CD4-positive, CD25-positive, alpha-beta regulatory T cell (primary cell): ENCODE results near the gene CAB39. TPM values are rescaled to one million over a fixed set of nuclear protein-coding genes. Genes with fewer than 3 reads are reported as not detected.

Experiments
- ATAC-seq, 2 donors: fragments of 150-1000 bp; cut with Tn5 transposase; one replicate each; pipeline ENCODE4 v1.10.0; 2021; ENCODE audit warnings: low read depth in 2 of 2, moderate number of reproducible peaks in 2 of 2, moderate library complexity in 1 of 2
- DNase-seq, 3 donors: peaks; one replicate each; pipeline versions ENCODE4 v3.0.0 to v3.0.0-alpha.2; 2012 to 2022; ENCODE audit warnings: mixed read lengths in 1 of 3
- H3K27ac ChIP-seq: one replicate; pipeline ENCODE4 v1.7.0; 2013; ENCODE audit warnings: mild to moderate bottlenecking, low read length; ENCODE audit not compliant: insufficient read depth, poor library complexity, severe bottlenecking
- H3K27me3 ChIP-seq: one replicate; pipeline ENCODE4 v1.7.0; 2013; ENCODE audit warnings: low read length; ENCODE audit not compliant: control insufficient read depth, insufficient read depth
- H3K36me3 ChIP-seq: one replicate; pipeline ENCODE4 v1.7.0; 2013; ENCODE audit warnings: mild to moderate bottlenecking, low read length, moderate library complexity; ENCODE audit not compliant: control insufficient read depth, insufficient read depth
- H3K4me1 ChIP-seq: 2 replicates; pipeline ENCODE4 v1.7.0; 2013; ENCODE audit warnings: mild to moderate bottlenecking, low read length; ENCODE audit not compliant: insufficient read depth, control insufficient read depth, poor library complexity, severe bottlenecking
- H3K4me3 ChIP-seq: one replicate; pipeline ENCODE4 v1.7.0; 2013; ENCODE audit warnings: low read depth, mild to moderate bottlenecking, low read length, moderate library complexity
- H3K9me3 ChIP-seq, 2 experiments: 1 replicate in 1 of 2; 2 replicates in 1 of 2; pipeline ENCODE4 v1.7.0; 2013; ENCODE audit warnings: low read length in 2 of 2, mild to moderate bottlenecking in 1 of 2, moderate library complexity in 1 of 2; ENCODE audit not compliant: control insufficient read depth in 2 of 2
- H3K27ac Mint-ChIP-seq, 3 donors: one replicate each; pipeline ENCODE4 v1.8.0; 2020 to 2022; ENCODE audit warnings: mild to moderate bottlenecking in 3 of 3, mixed read lengths in 3 of 3, moderate library complexity in 2 of 3
- H3K27me3 Mint-ChIP-seq: one replicate; pipeline ENCODE4 v1.8.0; 2022; ENCODE audit warnings: mild to moderate bottlenecking, mixed read lengths
- H3K36me3 Mint-ChIP-seq: one replicate; pipeline ENCODE4 v1.8.0; 2020; ENCODE audit warnings: mixed read lengths
- H3K4me1 Mint-ChIP-seq, 4 donors: one replicate each; pipeline ENCODE4 v1.8.0; 2020 to 2022; ENCODE audit warnings: mixed read lengths in 4 of 4, mild to moderate bottlenecking in 1 of 4
- H3K4me3 Mint-ChIP-seq, 4 donors: one replicate each; pipeline ENCODE4 v1.8.0; 2020 to 2022; ENCODE audit warnings: mild to moderate bottlenecking in 4 of 4, mixed read lengths in 4 of 4, moderate library complexity in 3 of 4
- H3K9me3 Mint-ChIP-seq, 7 donors: one replicate each; pipeline ENCODE4 v1.8.0; 2020 to 2022; ENCODE audit warnings: mixed read lengths in 7 of 7, mild to moderate bottlenecking in 3 of 7, moderate library complexity in 2 of 7
- polyA plus RNA-seq, 4 donors: library from polyadenylated mRNA; unstranded; fragments of 300-500 nt; fragmentation: Illumina TruSeq; gene quantifications; one replicate each; pipeline ENCODE4 v1.2.3, GENCODE V29; 2021
- total RNA-seq: library from RNA; stranded (reverse); gene quantifications from one replicate; pipeline ENCODE4 v1.2.3, GENCODE V29; 2022

Gene CAB39
- total and polyA plus RNA-seq, 5 donors from 2014 or later: 64.3 to 114 (median 85.8) TPM

DNA sequence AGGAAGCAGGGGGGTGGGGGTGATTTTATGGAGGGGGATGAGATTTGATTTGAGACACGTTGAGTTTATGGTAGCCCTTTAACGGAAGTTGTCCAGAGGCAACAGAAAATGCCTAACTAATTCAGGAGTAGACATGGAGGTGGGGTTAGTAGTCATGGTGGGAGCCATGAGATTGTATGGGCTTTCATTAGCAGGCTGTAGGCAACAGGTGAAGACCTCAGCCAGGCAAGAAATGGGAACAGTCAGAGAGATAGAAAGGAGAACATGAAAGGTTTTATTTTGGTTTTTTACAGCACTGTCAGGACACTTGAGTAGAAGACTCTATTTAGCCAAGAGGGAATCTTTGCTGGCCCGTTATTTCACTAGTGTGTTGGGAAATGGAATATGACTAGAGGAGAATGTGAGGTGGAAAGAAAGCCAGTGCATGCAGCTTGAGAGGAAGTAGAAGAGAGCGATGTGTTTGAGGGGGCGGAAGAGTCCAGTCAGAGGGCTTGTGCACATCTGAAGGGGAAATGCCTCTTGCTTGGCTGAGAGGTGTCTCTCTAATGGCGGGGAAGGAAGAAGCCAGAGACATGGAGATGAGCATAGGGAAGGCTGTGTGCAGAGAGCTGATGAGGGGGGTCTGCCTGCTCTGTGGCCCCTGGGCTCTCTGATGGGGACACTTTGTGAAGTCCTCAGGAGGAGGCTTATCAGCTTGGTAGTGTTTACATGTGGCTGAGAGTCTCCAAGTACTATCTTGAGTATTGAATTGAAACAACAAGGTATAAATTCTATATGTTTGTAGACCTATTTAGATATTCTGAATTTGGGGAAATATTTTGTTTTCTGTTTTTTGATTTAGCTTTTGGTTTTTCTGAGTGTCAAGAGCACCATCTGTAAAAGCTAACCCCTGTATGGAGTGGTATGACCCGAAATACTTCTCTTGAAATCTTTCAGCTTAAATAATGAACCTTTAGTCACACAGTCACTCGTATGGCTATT, 85.2 kb downstream of the CAB39 start:
- H3K9me3 Mint-ChIP-seq: no peaks in the 10 kb centered on the region
- peak overlapping the region in 2 of 3 donors; percentile 60 to 63 for H3K27ac Mint-ChIP-seq
- peaks cover 16 to 35% (median 25%) of the 10 kb centered on the region in 4 donors for H3K4me1 Mint-ChIP-seq
- DNase-seq (peak in 1 of 3 donors; percentile 48), ATAC-seq (peak in 1 of 2 donors; percentile 21)
- Histone ChIP-seq H3K36me3 (peaks cover 43% of the 10 kb centered on the region), H3K9me3 (no peaks in the 10 kb centered on the region), H3K27ac (peak overlapping the region; percentile 37), H3K27me3 (no peaks in the 10 kb centered on the region), H3K4me1 (peaks cover 46% of the 10 kb centered on the region), H3K4me3 (peak overlapping the region; percentile 13)
- H3K27me3 Mint-ChIP-seq: no peaks in the 10 kb centered on the region
- no peak overlapping the region for H3K4me3 Mint-ChIP-seq
- peaks cover 27% of the 10 kb centered on the region for H3K36me3 Mint-ChIP-seq

DNA sequence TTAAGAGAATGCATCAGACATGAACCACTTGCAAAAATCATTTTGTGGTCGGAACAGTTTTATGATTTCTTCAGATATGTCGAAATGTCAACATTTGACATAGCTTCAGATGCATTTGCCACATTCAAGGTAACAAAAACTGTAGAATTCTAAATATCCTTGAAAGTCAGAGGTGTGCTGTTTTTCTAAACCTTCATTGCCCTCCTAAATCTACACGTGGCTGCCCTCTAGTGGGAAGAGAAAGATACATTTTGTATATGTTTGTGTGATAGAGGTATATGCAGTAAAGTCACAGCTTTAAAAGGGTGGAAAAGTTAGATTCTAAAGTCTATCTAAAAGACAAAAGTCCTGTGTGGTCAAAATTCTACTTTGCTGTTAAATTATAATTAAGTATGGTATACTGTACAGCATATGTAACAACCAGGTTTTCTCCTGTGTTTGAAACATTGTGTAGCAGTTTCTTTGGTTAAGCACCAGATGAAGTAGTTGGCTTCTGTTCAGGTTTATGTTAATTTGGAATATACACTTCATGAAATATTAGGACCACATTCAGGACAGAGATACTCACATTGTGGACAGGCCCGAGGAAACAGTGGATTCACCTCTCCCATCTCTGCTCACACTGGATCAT, 86.2 kb downstream of the CAB39 start:
- H3K9me3 ChIP-seq: no peaks in the 10 kb centered on the region
- peaks cover 37% of the 10 kb centered on the region for H3K36me3 ChIP-seq
- H3K27ac ChIP-seq: no peak overlapping the region
- no peak overlapping the region for H3K4me3 ChIP-seq
- no peaks in the 10 kb centered on the region for H3K27me3 ChIP-seq
- ATAC-seq (peak in 1 of 2 donors; percentile 37), DNase-seq (peak; percentile 23 to 78 (median 72))
- peaks cover 33% of the 10 kb centered on the region for H3K36me3 Mint-ChIP-seq
- no peaks in the 10 kb centered on the region for H3K9me3 Mint-ChIP-seq
- peaks cover 11 to 33% (median 18%) of the 10 kb centered on the region in 4 donors for H3K4me1 Mint-ChIP-seq
- H3K4me1 ChIP-seq: peaks cover 37% of the 10 kb centered on the region
- H3K4me3 Mint-ChIP-seq: peak overlapping the region in 2 of 4 donors; percentile 40 to 50
- H3K27me3 Mint-ChIP-seq: no peaks in the 10 kb centered on the region
- H3K27ac Mint-ChIP-seq: peak overlapping the region; percentile 43 to 63 (median 60)

DNA sequence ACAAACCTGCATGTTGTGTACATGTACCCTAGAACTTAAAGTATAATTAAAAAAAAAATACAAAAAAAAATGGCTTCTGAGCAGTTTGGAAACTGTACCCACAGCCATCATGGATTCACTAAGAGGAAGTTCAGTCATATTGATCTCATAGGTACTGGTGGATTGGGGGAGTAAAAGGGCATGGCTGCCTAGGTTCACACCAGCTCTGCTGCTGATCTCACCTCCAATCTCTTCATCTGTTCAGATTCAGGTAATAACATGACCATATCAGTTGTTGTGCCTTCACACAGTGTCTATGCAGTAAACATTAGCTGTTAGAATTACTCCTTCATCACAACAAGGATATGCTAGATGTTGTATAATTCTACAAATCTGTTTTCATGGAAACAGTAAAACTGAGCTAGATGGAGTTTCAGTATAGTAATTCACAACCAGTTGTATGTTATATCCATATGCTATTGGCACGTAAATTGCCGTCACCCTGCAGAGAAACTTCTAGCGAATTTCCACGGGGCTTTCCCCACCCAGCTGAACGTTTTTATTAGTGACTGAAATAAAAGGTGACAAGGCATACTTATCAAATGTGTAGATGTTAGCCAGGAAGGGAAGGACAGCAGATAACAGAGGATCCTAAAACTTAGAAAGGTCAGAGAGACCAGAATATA, 92.8 kb downstream of the CAB39 start:
- no peaks in the 10 kb centered on the region for H3K4me1 ChIP-seq
- peaks cover 41% of the 10 kb centered on the region for H3K36me3 ChIP-seq
- Mint-ChIP-seq H3K4me1 (peaks cover 0 to 18% (median 11%) of the 10 kb centered on the region in 4 donors), H3K36me3 (peaks cover 57% of the 10 kb centered on the region), H3K27ac (peak overlapping the region; percentile 18 to 89 (median 29)), H3K27me3 (no peaks in the 10 kb centered on the region), H3K9me3 (no peaks in the 10 kb centered on the region), H3K4me3 (no peak overlapping the region)
- peak overlapping the region; percentile 10 for H3K27ac ChIP-seq
- DNase-seq: no peak
- no peak overlapping the region for H3K4me3 ChIP-seq
- H3K9me3 ChIP-seq: no peaks in the 10 kb centered on the region
- peak in 1 of 2 donors; percentile 31 for ATAC-seq
- H3K27me3 ChIP-seq: no peaks in the 10 kb centered on the region

DNA sequence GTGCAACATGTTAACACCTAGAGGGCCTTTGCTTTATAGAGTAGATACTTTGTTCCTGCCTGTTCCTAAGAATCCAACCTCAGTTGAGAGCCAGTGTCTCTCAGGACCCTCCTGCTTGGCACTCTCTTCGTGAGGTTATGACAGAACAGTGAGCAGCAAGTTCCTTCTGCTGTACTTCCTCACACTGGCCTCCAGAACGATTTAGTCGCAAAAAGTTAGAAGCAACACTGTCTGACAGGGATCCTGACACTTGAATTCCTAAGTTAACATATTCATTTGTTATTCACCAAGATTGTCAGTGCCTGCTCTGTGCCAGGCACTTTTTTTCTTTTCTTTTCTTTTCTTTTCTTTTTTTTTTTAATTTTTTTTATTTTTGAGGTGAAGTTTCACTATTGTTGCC, 95.1 kb downstream of the CAB39 start:
- DNase-seq (no peak), ATAC-seq (no peak)
- Mint-ChIP-seq H3K27ac (peak overlapping the region; percentile 71 to 89 (median 80)), H3K9me3 (no peaks in the 10 kb centered on the region), H3K4me1 (peaks cover 0 to 22% (median 11%) of the 10 kb centered on the region in 4 donors), H3K4me3 (no peak overlapping the region), H3K27me3 (no peaks in the 10 kb centered on the region), H3K36me3 (peaks cover 61% of the 10 kb centered on the region)
- no peaks in the 10 kb centered on the region for H3K27me3 ChIP-seq
- no peak overlapping the region for H3K4me3 ChIP-seq
- H3K36me3 ChIP-seq: peaks cover 49% of the 10 kb centered on the region
- H3K4me1 ChIP-seq: no peaks in the 10 kb centered on the region
- no peaks in the 10 kb centered on the region for H3K9me3 ChIP-seq
- H3K27ac ChIP-seq: no peak overlapping the region

DNA sequence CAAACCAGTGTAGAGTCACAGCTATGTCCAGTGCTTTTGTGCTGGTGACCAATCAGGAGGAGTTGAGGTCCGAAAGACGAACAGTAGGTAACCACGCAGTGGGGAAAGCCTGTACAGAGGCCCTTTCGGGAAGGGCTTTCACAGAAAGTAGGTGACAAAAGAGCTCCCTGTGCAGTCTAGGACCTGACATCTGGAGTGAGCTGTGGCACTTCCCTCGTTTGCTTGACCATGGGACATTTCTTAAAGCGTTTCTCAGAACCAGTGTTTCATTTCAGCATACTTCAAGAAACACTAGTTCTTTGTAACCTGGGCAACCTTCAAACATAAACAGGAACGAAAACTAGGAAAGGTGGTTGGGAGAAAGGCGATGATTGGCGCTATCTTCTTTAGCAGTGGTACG, 96.4 kb downstream of the CAB39 start:
- H3K27ac Mint-ChIP-seq: peak overlapping the region in 1 of 3 donors; percentile 10
- Histone ChIP-seq H3K27me3 (no peaks in the 10 kb centered on the region), H3K9me3 (no peaks in the 10 kb centered on the region), H3K27ac (no peak overlapping the region), H3K4me1 (no peaks in the 10 kb centered on the region), H3K4me3 (no peak overlapping the region), H3K36me3 (peaks cover 60% of the 10 kb centered on the region)
- H3K4me3 Mint-ChIP-seq: no peak overlapping the region
- no peaks in the 10 kb centered on the region for H3K27me3 Mint-ChIP-seq
- H3K36me3 Mint-ChIP-seq: peaks cover 58% of the 10 kb centered on the region
- no peak for DNase-seq
- no peaks in the 10 kb centered on the region for H3K9me3 Mint-ChIP-seq
- H3K4me1 Mint-ChIP-seq: peaks cover 0 to 20% (median 14%) of the 10 kb centered on the region in 4 donors
- no peak for ATAC-seq

DNA sequence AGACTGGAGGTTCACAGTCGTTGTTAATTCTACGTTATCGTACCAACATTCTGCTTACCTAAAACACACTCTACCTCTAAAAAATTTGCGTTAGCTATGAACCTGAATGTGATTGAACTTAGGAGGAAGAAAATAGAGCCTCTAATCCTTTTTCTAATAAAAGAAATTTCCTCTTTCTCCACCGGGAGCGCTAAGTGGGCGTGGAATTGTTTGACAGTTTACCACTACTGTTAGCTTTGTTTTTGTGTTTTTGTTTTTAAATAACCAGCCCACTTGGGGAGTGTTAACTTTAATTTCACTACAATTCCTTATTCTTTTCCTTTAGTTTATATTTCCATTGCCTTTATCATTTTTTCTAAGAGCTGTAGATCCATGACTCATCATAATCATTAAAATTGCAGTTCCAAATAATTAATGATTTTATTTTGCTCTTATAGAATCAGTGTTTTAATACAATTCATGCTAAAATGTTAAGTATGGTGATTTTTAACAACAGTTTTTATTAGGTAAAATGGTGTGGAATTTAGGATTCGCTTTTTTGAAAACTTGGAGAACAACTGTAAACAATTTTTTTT, 97.1 kb downstream of the CAB39 start:
- DNase-seq: no peak
- H3K36me3 Mint-ChIP-seq: peaks cover 61% of the 10 kb centered on the region
- H3K27ac ChIP-seq: no peak overlapping the region

DNA sequence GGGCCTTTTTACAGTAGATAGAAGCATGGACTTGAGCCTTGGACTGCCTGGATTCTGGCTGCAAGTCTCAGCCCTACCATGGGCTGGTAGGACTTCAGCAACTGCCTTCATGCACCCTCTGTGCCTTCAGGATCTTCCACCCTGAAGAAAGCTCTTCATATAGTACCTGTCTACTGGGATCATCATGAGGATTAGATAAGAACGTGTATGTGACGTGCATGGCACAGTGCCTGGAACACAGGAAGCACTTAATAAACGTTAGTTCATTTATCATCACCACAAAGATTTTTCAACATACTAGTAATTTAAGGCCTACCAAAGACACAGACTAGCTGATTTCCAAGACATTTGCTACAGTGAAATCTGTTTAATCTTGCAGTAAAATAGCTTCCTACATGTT, 98.9 kb downstream of the CAB39 start:
- Mint-ChIP-seq H3K27me3 (no peaks in the 10 kb centered on the region), H3K36me3 (peaks cover 60% of the 10 kb centered on the region), H3K4me3 (no peak overlapping the region), H3K27ac (peak overlapping the region; percentile 30 to 91 (median 43)), H3K4me1 (peaks cover 0 to 26% (median 16%) of the 10 kb centered on the region in 4 donors), H3K9me3 (no peaks in the 10 kb centered on the region)
- Histone ChIP-seq H3K27me3 (no peaks in the 10 kb centered on the region), H3K4me3 (no peak overlapping the region), H3K9me3 (no peaks in the 10 kb centered on the region), H3K4me1 (no peaks in the 10 kb centered on the region), H3K36me3 (peaks cover 80% of the 10 kb centered on the region), H3K27ac (no peak overlapping the region)
- DNase-seq: no peak
- no peak for ATAC-seq

More for the DNA sequence above, 97.1 kb downstream of the CAB39 start:
- H3K36me3 ChIP-seq: peaks cover 67% of the 10 kb centered on the region
- Mint-ChIP-seq H3K4me3 (no peak overlapping the region), H3K9me3 (no peaks in the 10 kb centered on the region), H3K27me3 (no peaks in the 10 kb centered on the region), H3K4me1 (peaks cover 0 to 27% (median 14%) of the 10 kb centered on the region in 4 donors), H3K27ac (peak overlapping the region in 1 of 3 donors; percentile 67)
- no peaks in the 10 kb centered on the region for H3K4me1 ChIP-seq
- H3K4me3 ChIP-seq: no peak overlapping the region
- H3K27me3 ChIP-seq: no peaks in the 10 kb centered on the region
- no peak for ATAC-seq
- no peaks in the 10 kb centered on the region for H3K9me3 ChIP-seq
